Measurements from ENCODE around the gene HEATR1.
"Not testable (repeated sequence)": the region's sequence is repeated elsewhere in the genome, so short reads cannot be mapped to it uniquely, and the experiment has no call there.

The HEATR1 gene

DNA sequence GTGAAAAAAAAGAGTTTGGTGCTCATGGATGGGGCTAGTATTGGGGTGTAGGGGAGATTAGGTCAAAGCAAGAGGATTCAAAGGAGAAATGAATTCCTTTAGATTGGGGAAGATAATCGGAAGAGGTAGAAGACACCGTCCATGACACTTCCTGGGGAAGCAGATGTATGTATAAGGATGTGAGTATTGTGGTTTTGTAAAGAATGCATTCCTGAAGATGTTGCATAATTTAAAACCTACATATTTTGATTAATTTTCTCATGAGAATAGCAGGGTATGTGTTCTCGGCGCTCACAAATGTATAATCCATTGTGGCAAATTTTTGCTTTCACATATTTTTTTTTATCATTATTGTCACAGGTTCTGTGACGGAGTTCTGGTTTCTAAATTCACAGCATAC is 86.0 kb downstream of the HEATR1 start:
- Histone ChIP-seq H3K27me3 (replicated peaks; ENCODE audit: control insufficient read depth, insufficient read depth, low read length) (no peaks in the 10 kb centered on the region), H3K9ac (ENCODE audit: low read length) (no peak overlapping the region), H3K36me3 (ENCODE audit: control insufficient read depth, insufficient read depth, low read length, severe bottlenecking) (no peaks in the 10 kb centered on the region), H3K4me1 (ENCODE audit: control insufficient read depth, insufficient read depth, low read length) (peaks cover 11% of the 10 kb centered on the region), H3K4me3 (ENCODE audit: low read length) (no peak overlapping the region), H3K9me3 (ENCODE audit: control insufficient read depth, low read length) (no peaks in the 10 kb centered on the region)
- peak; percentile 37 for DNase-seq (ENCODE audit: low read depth)

DNA sequence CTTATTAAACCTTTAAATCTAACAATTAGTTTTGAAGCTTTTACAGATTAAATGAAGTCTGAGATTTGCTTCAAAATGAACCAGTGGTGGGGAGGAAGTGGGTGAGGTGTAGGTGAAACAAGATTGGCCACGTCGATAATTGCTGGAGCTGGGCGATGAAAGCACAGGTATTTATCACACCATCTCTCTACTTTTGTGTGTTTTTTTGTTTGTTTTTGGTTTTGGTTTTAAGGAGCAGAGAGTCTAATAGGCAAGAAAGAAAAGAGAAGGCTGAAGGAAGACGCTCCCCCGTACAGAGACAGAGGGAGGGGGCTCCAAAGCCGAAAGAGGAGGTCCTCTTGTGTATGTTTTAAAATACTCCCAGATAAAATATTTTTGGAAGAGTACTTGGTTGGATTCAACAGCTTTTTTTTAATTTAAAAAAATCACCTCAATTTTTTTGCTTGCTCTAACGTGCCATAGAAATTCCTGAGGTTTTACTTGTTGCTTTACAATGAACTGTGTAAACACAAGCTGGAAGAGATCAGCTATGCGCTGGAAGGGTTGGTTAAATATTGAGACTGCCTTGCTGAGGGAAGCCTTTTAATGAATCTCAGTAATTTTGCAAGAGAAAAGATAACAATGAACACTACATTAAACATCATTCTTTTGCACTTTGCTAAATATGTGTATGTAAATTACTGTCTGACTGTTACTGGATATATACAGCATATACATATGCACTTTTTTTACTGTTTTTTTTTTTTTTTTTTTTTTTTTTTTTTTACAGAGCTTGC is 87.2 kb downstream of the HEATR1 start:
- H3K9me3 ChIP-seq (ENCODE audit: control insufficient read depth, low read length): no peaks in the 10 kb centered on the region
- no peaks in the 10 kb centered on the region for H3K27me3 ChIP-seq (replicated peaks; ENCODE audit: control insufficient read depth, insufficient read depth, low read length)
- H3K4me1 ChIP-seq (ENCODE audit: control insufficient read depth, insufficient read depth, low read length): peaks cover 8% of the 10 kb centered on the region
- H3K9ac ChIP-seq (ENCODE audit: low read length): no peak overlapping the region
- H3K4me3 ChIP-seq (ENCODE audit: low read length): no peak overlapping the region
- peak; percentile 86 for DNase-seq (ENCODE audit: low read depth)
- H3K36me3 ChIP-seq (ENCODE audit: control insufficient read depth, insufficient read depth, low read length, severe bottlenecking): no peaks in the 10 kb centered on the region

DNA sequence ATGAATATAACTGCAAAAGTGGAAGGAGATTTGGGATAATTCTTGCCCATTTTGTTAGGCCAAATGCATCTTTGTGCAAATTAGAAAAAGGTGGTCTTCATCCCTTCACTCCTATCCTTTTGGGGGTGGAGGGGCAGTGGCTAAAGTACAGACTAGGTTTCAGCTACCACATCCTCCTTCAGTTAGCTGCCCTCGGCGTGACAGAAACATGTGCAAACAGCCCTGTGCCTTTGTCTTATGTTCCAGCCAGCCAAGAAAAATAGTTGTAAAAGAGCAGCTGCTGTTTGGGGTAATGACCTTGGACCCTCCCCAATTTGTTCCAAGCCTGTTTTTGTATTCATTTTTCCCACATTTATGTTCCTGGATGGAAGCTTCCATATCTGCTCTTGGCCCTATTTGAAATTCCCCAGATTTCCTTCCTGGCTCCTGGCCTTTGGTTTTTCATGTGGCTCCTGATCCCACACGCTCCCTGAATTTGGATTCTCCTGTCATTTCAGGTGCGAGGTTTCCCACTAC is 88.8 kb downstream of the HEATR1 start:
- Histone ChIP-seq H3K9me3 (ENCODE audit: control insufficient read depth, low read length) (no peaks in the 10 kb centered on the region), H3K27me3 (replicated peaks; ENCODE audit: control insufficient read depth, insufficient read depth, low read length) (no peaks in the 10 kb centered on the region), H3K4me3 (ENCODE audit: low read length) (no peak overlapping the region), H3K4me1 (ENCODE audit: control insufficient read depth, insufficient read depth, low read length) (peaks cover 6% of the 10 kb centered on the region), H3K36me3 (ENCODE audit: control insufficient read depth, insufficient read depth, low read length, severe bottlenecking) (no peaks in the 10 kb centered on the region), H3K9ac (ENCODE audit: low read length) (no peak overlapping the region)
- DNase-seq (ENCODE audit: low read depth): no peak

DNA sequence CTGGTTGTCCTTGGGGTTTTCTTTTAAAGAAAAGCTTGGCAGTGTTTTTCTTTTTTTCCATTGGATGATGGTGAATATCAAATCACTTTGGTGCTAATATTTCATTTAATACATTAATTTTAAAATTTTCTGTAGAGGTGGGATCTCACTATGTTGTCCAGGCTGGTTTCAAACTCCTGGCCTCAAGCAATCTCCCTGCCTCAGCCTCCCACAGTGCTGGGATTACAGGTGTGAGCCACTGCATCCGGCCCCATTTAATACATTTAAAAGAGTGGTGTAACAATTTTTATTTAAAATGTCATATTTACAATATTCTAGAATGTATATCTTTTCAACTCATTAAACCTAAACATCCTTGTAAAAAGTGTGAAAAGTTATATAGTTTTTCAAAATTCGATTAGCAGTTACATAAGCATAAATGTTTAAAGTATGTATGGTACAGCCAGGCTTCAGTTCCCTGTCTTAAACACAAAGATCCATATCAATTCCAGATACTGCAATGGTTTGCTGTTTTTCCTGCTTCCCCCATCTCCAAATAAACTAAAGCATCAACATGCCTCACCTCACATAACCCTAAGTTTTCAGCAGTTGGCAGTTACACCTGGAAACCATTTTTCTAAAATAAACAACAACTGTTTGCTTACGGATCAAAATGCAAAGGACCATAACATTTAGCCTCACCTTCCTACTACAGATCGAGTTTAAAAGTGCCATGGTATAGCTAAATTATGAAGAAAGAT is 89.4 kb downstream of the HEATR1 start:
- H3K4me1 ChIP-seq (ENCODE audit: control insufficient read depth, insufficient read depth, low read length): no peaks in the 10 kb centered on the region
- H3K27me3 ChIP-seq (replicated peaks; ENCODE audit: control insufficient read depth, insufficient read depth, low read length): peaks cover 2% of the 10 kb centered on the region
- H3K9ac ChIP-seq (ENCODE audit: low read length): no peak overlapping the region
- no peaks in the 10 kb centered on the region for H3K9me3 ChIP-seq (ENCODE audit: control insufficient read depth, low read length)
- DNase-seq (ENCODE audit: low read depth): no peak
- no peaks in the 10 kb centered on the region for H3K36me3 ChIP-seq (ENCODE audit: control insufficient read depth, insufficient read depth, low read length, severe bottlenecking)
- H3K4me3 ChIP-seq (ENCODE audit: low read length): no peak overlapping the region

DNA sequence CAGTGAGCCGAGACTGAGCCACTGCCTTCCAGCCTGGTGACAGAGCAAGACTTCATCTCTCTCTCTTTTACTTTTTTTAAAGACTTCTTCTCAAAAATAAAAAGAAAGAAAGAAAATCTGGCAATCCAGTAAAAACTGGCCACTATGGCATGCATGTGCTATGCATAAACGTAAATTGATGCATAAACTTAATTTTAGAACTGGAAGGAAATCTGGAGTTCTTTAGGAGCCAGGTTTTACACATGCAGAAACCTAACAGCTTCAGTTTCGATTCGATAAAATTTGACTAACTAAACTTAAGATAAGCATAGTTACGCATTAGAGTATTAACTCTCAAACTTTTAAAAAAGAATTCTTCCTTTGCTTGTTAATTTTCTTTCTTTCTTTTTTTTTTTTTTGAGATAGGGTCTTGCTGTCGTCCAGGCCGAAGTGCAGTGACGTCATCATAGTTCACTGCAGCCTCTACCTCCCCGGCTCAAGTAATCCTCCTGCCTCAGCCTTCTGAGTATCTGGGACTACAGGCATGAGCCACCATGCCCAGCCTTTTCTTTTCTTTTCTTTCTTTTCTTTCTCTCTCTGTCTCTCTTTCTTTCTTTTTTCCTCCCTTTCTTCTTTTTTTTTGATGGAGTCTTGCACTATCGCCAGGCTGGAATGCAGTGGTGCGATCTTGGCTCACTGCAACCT is 92.4 kb downstream of the HEATR1 start:
- H3K36me3 ChIP-seq (ENCODE audit: control insufficient read depth, insufficient read depth, low read length, severe bottlenecking): no peaks in the 10 kb centered on the region
- no peak for DNase-seq (ENCODE audit: low read depth)
- H3K4me3 ChIP-seq (ENCODE audit: low read length): no peak overlapping the region
- H3K9ac ChIP-seq (ENCODE audit: low read length): no peak overlapping the region
- no peaks in the 10 kb centered on the region for H3K9me3 ChIP-seq (ENCODE audit: control insufficient read depth, low read length)
- peaks cover 2% of the 10 kb centered on the region for H3K27me3 ChIP-seq (replicated peaks; ENCODE audit: control insufficient read depth, insufficient read depth, low read length)
- H3K4me1 ChIP-seq (ENCODE audit: control insufficient read depth, insufficient read depth, low read length): peaks cover 8% of the 10 kb centered on the region

DNA sequence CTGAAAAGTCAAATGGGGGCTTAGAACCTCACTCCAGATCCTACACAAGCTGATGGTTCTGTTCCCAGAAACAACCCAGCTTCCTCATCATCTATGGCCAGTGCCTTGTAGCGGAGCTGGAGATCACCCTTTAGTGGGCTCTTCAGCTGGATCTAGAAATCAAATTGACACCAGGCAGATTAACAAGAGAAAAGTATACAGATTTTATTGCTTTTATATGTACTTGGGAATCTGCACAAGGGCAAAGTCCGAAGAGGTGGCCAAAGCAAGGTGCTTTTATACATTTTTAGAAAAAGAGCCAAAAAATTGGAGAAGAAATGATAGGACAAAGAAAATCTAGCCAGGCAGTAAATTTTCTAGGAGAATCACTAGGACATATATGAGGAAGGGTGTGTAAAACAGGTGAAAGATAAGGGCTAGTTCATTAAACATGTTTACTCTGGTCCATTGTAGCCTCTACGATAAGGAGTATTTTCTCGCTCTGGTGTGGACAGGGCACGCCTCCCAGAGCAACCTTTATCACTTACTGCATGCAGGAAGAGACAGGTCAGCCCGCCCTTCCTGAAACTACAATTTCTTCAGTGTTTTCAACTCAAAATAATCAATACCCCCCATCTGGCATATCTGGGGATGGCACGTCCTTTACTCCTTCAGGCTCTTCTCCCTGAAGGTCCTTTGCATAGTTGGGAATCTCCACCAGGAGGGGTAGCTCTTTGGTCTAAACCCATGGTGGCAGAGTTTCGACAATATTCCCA is 94.5 kb downstream of the HEATR1 start:
- no peaks in the 10 kb centered on the region for H3K36me3 ChIP-seq (ENCODE audit: control insufficient read depth, insufficient read depth, low read length, severe bottlenecking)
- H3K4me1 ChIP-seq (ENCODE audit: control insufficient read depth, insufficient read depth, low read length): peaks cover 8% of the 10 kb centered on the region
- no peak overlapping the region for H3K4me3 ChIP-seq (ENCODE audit: low read length)
- no peak overlapping the region for H3K9ac ChIP-seq (ENCODE audit: low read length)
- DNase-seq (ENCODE audit: low read depth): no peak
- peaks cover 2% of the 10 kb centered on the region for H3K27me3 ChIP-seq (replicated peaks; ENCODE audit: control insufficient read depth, insufficient read depth, low read length)
- H3K9me3 ChIP-seq (ENCODE audit: control insufficient read depth, low read length): no peaks in the 10 kb centered on the region

DNA sequence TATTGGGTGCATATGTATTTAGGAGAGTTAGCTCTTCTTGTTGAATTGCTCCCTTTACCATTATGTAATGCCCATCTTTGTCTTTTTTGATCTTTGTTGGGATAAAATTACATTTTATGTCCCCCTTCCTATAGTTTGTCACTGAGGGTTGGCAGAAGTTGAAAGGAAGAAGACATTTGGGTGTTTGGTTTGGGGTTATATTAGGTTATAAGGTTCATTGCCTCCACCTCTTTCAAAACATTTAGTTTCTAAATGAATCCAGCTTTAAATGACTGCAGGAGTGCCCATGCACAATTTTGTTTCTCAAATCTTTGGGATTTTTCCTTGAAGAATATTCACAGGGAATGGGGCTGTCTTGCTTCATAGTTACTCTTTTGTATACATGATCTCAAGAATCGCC is 95.1 kb downstream of the HEATR1 start:
- DNase-seq (ENCODE audit: low read depth): no peak
- no peak overlapping the region for H3K9ac ChIP-seq (ENCODE audit: low read length)
- no peak overlapping the region for H3K4me3 ChIP-seq (ENCODE audit: low read length)
- H3K4me1 ChIP-seq (ENCODE audit: control insufficient read depth, insufficient read depth, low read length): peaks cover 8% of the 10 kb centered on the region
- no peaks in the 10 kb centered on the region for H3K9me3 ChIP-seq (ENCODE audit: control insufficient read depth, low read length)
- H3K36me3 ChIP-seq (ENCODE audit: control insufficient read depth, insufficient read depth, low read length, severe bottlenecking): no peaks in the 10 kb centered on the region
- peaks cover 2% of the 10 kb centered on the region for H3K27me3 ChIP-seq (replicated peaks; ENCODE audit: control insufficient read depth, insufficient read depth, low read length)

DNA sequence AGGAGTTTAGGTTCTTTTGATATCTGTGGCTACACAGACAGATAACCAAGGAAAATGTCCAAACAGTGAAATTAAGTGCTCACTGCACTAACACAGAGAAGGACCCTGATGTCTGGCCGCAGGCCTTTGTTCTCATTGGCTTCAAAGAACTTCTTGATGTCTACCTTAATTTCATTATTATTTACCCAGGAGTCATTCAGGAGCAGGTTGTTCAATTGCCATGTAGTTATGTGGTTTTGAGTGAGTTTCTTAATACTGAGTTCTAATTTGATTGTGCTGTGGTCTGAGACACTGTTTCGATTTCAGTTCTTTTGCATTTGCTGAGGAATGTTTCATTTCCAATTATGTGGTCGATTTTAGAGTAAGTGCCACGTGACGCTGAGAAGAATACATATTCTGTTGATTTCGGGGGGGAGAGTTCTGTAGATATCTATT is 95.7 kb downstream of the HEATR1 start:
- H3K4me1 ChIP-seq (ENCODE audit: control insufficient read depth, insufficient read depth, low read length): peaks cover 8% of the 10 kb centered on the region
- no peaks in the 10 kb centered on the region for H3K9me3 ChIP-seq (ENCODE audit: control insufficient read depth, low read length)
- H3K27me3 ChIP-seq (replicated peaks; ENCODE audit: control insufficient read depth, insufficient read depth, low read length): peaks cover 2% of the 10 kb centered on the region
- H3K36me3 ChIP-seq (ENCODE audit: control insufficient read depth, insufficient read depth, low read length, severe bottlenecking): no peaks in the 10 kb centered on the region
- no peak overlapping the region for H3K9ac ChIP-seq (ENCODE audit: low read length)
- DNase-seq (ENCODE audit: low read depth): no peak
- H3K4me3 ChIP-seq (ENCODE audit: low read length): no peak overlapping the region

DNA sequence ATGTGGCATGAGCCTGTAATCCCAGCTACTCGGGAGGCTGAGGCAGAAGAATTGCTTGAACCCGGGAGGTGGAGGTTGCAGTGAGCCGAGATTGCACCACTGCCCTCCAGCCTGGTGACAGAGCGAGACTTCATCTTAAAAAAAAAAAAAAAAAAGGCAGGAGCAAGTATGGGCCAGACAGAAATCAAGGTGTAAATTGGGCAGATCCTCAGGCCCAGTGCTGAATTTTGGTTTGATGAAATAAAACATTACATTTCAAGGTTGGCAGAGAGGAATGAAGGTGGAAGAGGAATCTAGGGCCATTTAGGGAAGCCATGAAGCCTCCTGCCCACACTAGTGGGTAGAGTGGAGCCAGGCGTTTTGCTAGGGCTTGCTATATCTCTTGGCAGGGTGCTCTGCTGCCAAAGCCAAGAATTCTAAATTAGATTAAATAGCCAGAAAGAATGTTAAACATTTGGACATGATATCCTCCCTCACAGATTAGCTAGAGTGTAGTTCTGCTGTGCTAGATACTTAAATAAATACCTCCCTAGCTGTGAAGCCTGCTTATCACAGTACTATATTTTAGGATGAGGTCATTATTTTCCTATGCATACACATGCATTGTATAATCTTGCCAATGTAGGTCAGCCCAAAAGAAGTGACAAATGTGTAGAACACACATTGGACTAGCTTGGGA is 97.2 kb downstream of the HEATR1 start:
- Histone ChIP-seq H3K4me3 (ENCODE audit: low read length) (no peak overlapping the region), H3K27me3 (replicated peaks; ENCODE audit: control insufficient read depth, insufficient read depth, low read length) (peaks cover 2% of the 10 kb centered on the region), H3K4me1 (ENCODE audit: control insufficient read depth, insufficient read depth, low read length) (peaks cover 13% of the 10 kb centered on the region), H3K9me3 (ENCODE audit: control insufficient read depth, low read length) (no peaks in the 10 kb centered on the region), H3K9ac (ENCODE audit: low read length) (no peak overlapping the region), H3K36me3 (ENCODE audit: control insufficient read depth, insufficient read depth, low read length, severe bottlenecking) (no peaks in the 10 kb centered on the region)
- peak; percentile 72 for DNase-seq (ENCODE audit: low read depth)

DNA sequence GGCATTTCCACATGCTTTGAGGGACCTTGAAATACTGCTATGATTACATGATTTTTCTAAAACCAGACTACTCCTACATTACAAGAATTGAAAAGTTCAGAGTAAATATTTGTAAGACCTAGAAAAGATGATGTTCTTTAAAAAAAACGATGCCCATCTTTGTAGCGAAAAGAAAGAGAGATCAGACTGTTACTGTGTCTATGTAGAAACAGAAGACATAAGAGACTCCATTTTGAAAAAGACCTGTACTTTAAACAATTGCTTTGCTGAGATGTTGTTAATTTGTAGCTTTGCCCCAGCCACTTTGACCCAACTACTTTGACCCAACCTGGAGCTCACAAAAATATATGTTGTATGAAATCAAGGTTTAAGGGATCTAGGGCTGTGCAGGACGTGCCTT is 100.0 kb downstream of the HEATR1 start:
- peaks cover 14% of the 10 kb centered on the region for H3K4me1 ChIP-seq (ENCODE audit: control insufficient read depth, insufficient read depth, low read length)
- H3K27me3 ChIP-seq (replicated peaks; ENCODE audit: control insufficient read depth, insufficient read depth, low read length); H3K9me3 ChIP-seq (ENCODE audit: control insufficient read depth, low read length); H3K36me3 ChIP-seq (ENCODE audit: control insufficient read depth, insufficient read depth, low read length, severe bottlenecking); DNase-seq (ENCODE audit: low read depth); H3K9ac ChIP-seq (ENCODE audit: low read length); H3K4me3 ChIP-seq (ENCODE audit: low read length): not testable (repeated sequence)
